A549 (cell line): ENCODE data around the gene ANXA2.

Source experiments
- CBX8 ChIP-seq: fragments of 200-600 bp; sonication (generic); IDR thresholded peaks from 2 replicates; pipeline ENCODE4 v1.6.1; 2016
- HEYL ChIP-seq: fragments of 250-450 bp; sonication (Bioruptor Pico); IDR thresholded peaks from 2 replicates; pipeline ENCODE4 v1.8.0; 2021; ENCODE audit warnings: mild to moderate bottlenecking, moderate library complexity
- ZFP36 ChIP-seq: fragments of 450-650 bp; IDR thresholded peaks from 2 replicates; pipeline ENCODE4 v1.6.1; 2014; ENCODE audit warnings: borderline replicate concordance; ENCODE audit not compliant: partially characterized antibody
- TF ChIP-seq, protein P1 (sequence below): fragments of >200 bp; sonication (Bioruptor Twin); formaldehyde crosslinking; IDR thresholded peaks from 3 replicates; pipeline ENCODE4 v1.5.1; 2016

DNA sequence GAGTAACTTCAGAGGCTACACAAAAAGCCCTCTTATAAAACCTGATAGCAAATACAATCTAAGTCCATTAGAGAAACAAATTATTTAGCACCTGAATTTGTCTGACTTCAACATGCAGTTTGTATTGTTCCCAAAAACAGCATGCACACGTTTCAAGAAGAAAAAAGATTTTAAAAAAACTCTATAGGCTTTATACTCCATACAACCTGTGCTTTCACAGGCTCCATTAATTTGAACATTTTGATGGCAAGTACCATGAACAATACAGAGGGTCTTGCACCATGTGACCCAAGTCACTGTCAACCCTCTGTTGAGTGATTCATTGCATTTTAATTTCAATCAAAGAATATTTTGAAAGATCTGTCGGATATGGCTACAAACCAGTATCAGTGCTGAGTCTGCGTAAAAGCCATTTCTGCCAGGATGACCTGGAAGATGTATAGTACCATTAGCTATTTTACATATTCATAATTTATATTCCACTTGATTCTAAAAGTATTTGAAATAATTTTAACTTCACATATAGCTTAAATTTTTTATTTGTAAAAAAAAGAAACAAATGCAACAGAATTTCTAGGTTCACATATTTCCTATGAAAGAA, 13.2 kb downstream of the ANXA2 start:
- TF ChIP-seq, protein P1, sequence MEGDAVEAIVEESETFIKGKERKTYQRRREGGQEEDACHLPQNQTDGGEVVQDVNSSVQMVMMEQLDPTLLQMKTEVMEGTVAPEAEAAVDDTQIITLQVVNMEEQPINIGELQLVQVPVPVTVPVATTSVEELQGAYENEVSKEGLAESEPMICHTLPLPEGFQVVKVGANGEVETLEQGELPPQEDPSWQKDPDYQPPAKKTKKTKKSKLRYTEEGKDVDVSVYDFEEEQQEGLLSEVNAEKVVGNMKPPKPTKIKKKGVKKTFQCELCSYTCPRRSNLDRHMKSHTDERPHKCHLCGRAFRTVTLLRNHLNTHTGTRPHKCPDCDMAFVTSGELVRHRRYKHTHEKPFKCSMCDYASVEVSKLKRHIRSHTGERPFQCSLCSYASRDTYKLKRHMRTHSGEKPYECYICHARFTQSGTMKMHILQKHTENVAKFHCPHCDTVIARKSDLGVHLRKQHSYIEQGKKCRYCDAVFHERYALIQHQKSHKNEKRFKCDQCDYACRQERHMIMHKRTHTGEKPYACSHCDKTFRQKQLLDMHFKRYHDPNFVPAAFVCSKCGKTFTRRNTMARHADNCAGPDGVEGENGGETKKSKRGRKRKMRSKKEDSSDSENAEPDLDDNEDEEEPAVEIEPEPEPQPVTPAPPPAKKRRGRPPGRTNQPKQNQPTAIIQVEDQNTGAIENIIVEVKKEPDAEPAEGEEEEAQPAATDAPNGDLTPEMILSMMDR = no peak
- no peak for TF ChIP-seq CBX8
- TF ChIP-seq HEYL (CRISPR knock-in tag) = no peak
- no peak for TF ChIP-seq ZFP36
